Renal cortical epithelial cell (primary cell): ENCODE measurements around the gene COPS3. TPM values are rescaled to one million over a fixed set of nuclear protein-coding genes. Genes with fewer than 3 reads are reported as not detected.

Source experiments
- DNase-seq: peaks from one replicate; pipeline ENCODE4 v3.0.0-alpha.2; 2011; ENCODE audit warnings: low read depth
- total RNA-seq: library from RNA; depleted of rRNA; stranded (reverse); fragments of >200 nt; gene quantifications from 2 replicates; pipeline ENCODE4 v1.2.3, GENCODE V29; 2014

COPS3 gene
- total RNA-seq, 1 donor from 2014 or later = 63.6 TPM

DNA sequence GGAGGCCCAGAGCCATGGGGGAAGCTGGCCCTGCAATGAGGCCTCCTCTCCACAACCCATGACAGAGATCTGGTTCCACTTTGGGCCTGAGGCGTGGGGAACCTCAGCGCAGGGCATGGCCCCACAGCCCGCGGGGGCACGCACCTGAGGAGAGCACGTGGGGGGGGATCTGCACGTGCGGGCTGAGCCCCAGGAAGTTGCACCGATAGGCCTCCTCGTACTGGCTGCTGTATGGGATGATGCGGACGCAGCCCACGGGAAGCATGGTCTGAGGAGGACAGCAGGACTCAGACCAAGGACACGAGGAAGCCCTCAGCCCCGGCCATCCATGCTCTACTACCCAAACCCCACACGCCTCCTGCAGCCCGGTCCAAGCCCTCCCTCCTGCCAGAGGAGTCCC, 64.8 kb downstream of the COPS3 start:
- no peak for DNase-seq

DNA sequence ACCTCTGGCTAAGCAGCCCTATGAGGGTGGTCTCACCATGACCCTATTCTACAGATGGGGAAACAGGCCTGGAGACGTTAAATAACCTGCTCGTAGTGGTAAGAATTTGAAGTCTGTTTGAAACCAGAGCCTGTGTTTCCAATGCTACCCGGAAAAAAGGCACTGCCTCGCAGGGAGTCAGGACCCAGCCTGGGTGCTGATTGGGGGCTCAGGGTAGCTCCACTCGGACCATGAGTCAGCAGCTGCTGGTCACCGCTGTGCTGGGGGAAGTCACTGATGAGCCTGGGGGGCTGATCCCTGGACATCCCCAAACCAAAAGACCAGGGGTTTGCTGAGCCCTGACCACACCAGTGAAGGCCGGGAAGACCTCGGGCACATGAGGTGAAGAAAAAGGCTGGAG, 65.5 kb downstream of the COPS3 start:
- no peak for DNase-seq

DNA sequence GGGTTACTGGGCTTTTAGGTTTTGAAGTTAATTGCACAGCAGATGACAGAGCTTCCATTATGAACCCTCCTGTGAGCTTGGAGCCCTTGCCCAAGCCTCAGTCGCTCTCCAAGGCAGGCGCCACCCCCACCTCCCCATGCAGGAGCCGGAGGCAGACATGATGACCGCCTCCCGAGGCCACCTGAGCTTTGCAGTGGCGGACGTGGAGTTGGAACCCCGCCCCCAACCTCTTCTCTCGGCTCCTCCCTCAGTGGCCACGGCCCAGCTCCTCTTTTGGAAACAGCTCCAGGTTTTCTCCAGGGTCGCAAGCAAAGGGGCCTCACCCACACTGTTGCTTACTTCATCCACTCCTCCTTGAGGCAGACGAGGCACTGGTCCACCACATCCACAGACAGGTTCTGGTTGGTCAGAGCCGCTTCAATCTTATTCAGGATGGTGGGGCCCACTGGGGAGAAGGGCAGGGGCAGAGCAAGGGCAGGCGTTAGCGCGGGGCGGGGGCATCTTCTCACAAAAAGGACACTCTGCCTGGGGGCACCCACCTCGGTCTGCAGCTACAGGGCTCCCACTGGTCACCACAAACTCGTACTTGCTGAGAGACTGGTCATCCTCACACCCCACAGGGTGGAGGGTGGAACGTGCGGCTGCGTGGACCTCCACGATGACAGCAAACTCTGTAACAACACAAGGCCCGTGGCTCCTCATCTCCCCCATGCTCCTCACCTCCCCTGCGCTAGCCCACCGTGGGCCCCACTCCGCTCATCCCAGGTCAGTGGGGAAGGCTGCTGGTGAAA, 66.2 kb downstream of the COPS3 start:
- no peak for DNase-seq

DNA sequence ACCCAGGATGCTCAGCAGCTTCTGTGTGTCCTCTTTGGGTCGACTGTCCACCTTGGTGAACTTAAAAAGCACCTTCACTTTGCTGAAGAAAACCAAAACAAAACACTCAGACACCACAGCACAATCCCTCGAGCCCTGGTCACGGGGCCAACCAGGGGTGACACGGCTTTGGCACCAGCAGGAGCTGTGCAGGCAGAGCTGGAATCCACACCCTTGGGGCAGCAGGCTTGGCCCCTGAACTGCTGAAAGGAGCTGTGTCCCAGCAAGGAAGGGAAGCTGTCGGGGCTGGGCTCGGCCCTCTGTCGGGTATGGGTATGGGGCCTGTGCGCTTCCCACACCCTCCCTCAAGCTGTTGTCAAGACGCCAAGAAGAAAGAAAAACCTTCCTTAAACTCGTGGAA, 67.3 kb downstream of the COPS3 start:
- no peak for DNase-seq

DNA sequence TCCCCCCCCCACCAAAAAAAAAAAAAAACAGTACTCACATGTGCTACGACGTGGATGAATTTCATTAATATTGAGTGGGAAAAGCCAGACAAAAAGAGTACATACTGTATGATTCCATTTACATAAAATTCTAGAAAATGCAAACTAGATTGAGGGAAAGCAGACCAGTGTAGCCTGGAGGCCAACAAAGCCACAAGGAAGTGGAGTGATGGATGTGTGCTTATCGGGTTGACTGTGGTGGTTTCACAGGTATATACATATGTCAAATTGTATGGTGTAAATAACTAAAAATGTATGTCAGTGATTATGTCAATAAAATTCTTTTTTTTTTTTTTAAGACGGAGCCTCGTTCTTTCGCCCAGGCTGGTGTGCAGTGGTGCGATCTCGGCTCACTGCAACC, 73.0 kb downstream of the COPS3 start:
- DNase-seq = no peak

DNA sequence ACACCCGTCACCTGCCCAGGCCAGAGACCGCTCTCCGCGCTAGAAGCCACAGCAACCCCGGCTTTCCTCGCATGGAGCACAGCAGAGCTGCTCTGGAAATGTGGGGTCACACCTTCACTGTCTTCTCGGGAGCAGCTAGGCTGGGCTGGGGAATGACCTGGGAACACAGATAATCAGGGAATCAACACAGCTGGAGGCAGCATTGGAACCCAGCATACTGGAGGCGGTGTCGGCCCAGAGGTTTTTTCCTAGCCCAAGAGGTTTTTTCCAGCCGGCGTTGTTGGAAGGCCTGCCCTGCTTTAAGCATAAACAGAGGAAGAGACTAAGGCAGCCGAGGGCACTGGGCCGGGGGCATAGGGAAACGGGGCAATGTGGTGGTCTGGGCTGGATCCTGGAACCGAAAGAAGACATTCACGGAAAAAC, 74.1 kb downstream of the COPS3 start:
- no peak for DNase-seq

DNA sequence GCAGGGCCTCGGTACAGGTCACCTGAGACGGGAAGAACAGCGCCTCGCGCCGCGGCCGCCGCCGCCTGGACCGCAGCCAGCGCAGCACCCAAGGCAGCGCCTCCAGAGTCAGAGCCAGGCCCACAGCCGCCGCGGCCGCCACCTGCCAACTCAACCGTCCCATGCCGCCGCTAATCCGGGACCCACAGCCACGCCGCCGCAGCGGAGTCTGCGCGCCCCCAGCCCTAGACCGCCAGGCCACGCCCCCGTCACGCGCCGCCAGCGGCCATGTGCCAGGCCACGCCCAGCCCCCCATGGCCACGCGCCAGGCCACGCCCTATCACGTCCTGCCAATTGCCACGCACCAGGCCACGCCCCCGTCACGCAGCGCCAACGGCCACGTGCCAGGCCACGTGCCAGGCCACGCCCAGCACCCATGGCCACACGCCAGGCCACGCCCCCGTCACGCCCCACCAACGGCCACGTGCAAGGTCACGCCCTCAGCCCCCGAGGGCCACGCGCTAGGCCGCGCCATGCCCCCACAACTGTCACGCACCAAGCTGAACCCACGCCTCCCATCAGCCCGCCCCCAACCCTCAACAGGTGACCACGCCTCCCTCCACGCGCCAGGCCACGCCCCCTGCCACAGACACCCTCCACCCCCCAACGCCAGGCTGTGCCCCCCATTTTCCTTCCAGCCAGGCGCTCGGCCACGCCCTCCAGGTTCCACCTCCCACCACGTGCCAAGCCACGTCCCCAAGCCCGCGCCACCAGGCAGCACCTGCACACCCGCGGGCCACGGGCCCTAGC, 74.7 kb downstream of the COPS3 start, which contains the start of gene PLD6:
Gene PLD6 (minus strand): TSS at position 210 of the 789 bp plus-strand sequence. CDS start 47 bp downstream, at position 163.
- DNase-seq = peak; percentile 26

DNA sequence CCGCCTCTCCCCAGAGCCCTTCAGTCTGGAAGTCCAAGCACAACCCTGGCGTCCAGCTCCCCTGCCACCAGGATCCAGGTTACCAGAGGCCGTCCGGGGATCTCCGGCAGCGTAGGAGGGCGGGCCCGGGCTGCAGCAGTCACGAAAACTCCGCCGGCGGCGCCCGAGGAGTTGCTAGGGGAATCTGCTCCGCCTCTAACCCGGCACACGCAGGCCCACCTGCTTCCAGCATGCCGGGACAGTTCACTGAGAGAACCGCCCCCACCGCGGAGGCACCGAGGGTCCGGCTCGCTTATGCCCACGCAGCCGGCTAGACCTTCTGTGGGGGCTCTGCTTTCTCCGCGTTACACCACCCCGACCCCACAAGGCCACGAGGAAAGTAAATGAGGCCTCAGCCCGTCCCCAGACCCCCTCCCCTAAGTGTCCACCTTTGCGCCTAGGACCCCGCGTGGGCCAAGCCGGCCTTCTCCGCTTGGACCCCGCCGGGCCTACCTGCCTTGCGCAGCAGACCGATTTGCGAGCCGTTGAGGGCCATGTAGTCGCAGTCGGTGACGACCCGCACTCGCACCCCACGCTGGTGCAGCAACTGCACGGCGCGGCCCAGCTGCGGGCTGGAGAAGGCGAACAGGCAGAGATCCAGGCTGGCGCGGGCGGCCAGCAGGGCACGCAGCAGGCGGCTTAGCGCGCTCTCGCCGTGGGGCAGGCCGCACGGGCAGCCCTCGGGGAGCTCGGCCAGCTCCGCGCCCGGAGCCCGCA, 75.5 kb downstream of the COPS3 start:
- peak; percentile 27 for DNase-seq

DNA sequence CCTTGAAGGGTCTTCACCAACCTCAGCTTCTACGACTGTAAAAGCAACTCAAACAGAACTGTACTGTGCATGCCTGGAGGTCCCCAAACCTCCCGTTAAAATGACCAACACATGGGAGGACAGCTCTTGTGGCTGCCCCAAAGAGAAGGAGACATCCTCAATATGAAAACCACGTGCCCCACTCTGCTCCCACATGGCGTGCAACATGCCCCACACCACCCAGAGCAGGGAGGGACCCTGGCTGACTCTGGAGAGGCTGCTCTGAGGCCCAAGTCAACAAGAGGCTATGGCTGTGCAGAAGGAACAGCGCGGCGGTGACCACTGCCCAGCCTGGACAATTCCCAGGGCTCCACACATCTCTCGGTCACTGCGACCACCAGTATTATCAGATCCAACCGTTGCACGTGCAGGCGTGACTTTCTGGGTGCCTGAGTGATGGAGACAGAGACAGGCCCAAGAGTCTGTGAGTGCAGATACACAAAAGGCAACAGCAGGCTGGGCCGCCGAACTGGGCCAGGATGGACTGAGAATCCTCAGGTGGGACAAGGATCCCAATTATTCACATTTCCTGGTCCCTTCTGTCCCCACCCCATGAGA, 76.3 kb downstream of the COPS3 start:
- no peak for DNase-seq

DNA sequence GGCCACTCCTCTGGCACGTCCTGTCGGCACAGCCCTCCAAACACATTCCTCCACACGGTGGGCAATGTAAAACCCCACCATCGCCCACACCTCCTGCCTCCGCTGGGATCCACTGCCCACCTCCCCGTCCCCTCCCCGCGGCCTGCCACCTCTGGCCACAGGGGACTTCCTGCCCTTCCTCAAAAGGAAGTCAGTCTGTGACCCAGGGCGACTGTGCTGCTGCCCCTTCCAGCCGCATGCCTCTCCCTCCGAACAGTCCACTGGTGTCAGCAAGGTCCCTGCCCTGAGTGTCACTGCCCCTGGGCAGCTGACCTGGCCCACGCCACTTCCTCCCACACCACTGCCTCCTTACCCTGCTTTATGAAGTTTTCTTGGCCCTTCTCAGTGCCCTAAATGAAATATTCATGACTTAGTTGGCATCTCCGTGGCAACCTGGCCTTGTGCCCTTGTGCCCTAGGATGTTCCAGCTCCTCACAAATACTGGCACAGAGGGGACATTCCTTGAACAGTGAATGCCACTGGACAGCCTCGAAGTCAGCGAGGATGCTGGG, 76.9 kb downstream of the COPS3 start:
- DNase-seq = peak; percentile 22

DNA sequence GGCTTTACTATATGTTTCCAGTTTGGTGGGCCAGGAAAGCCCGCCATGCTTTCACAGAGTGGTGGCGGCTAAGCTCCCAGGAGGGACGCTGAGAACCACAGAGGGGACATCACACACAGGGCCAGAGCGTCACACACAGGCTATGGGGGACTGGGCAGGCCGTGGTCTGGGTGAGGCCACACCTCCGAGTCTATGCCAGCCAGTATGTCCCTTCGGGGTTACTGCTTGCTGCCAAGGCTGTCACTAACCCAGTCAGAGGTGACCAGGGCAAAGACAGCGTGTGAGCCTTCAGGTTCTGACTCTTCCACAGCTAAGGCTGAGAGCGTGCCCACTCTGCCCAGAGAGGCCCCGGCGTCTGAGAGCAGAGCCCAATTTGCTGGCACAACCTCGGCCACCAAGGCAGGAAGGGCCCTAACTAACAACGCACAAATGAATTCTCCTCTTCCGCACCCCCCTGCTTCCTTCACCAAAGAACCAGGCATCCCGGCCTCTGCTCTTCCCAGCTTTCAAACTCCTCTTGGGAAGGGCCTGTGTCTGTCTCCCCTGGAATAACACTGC, 77.8 kb downstream of the COPS3 start:
- no peak for DNase-seq

DNA sequence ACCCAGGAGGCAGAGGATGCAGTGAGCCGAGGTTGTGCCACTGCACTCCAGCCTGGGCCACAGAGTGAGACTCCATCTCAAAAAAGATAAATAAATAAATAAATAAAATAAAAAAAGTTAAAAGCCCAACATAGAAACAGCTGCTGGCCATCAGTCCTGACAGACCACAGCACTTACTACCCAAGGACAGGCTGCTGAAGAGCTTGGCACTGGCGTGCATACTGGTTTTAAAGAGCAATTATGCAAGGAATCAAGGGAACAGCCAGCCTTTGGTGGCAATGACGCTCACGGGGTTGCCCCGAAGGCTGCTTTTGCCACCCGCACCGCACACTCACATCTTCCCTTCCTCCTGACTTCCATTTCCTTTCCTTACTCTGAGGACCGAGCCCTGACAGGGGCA, 79.1 kb downstream of the COPS3 start:
- no peak for DNase-seq

DNA sequence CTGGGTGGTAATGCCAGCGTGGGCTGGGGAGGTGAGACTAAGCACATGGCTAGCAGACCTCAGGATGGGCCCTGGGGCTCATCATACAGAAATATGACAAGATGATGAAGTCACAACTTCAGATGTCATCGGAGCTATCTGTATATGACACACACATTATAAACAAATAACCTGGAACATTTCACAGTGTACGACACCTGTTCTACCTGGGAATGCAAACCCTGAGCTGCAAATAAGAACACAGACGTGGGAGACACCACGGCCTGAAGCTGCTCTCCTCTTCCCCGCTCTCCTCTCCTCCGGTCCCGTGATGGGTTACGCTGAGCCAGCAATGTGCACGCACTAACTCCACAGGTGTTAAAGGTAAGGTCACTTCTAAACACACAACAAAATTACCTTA, 79.8 kb downstream of the COPS3 start:
- no peak for DNase-seq

DNA sequence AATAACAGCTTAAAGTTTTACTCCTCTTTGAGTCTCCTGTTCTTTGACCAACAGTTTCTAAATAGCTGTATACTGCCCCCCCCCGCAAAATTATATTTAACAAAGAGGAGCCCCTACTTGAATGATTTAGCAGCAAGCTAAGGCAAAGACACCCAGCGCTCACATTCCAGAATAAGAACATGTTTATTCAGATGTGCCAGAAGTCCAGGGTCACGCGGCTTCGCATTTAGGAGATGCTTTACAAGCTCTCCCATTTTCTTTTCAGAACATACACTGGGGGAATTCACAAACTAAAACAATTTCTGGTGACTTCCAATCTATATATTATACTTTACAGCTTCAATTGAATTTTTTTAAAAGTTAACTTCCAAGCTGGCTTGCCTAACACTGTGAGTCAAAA, 80.2 kb downstream of the COPS3 start:
- no peak for DNase-seq

DNA sequence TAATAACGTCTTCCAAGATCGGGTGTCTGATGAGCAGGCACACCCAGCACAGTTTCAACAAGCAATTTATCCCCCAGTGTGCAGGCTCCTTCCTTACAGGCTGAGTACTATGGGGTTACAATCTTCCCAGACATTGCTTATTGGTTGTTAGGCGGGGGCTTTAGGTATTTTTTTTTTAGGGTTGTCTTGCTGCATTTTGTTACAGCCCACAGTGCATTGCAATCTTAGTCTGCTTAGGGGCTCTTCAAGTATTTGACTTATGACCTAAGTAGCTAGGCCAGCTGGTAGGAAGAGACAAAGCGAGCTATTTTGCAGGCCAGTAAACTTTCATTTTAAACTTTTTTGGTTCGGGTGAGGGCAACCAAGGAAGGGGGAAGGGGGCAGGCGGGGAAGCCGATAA, 80.7 kb downstream of the COPS3 start:
- no peak for DNase-seq

DNA sequence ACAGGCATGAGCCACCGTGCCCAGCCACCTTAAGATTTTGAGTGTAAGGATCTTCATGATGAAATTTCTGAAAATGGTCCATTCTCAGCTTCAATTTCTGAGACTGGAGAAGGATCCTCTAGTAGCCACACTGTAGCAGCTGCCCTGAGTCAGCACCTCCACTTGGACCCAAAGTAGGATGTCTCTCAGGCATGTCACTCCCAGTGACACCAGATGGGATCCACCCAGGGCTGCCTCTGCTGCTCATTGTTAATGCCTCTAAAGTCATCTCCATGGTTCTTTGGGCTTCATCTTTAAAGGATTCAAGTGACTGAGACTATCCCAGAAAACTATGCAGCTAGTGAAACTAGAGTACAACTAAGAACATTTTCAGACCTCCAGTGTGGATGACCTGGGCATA, 82.8 kb downstream of the COPS3 start:
- DNase-seq = no peak

DNA sequence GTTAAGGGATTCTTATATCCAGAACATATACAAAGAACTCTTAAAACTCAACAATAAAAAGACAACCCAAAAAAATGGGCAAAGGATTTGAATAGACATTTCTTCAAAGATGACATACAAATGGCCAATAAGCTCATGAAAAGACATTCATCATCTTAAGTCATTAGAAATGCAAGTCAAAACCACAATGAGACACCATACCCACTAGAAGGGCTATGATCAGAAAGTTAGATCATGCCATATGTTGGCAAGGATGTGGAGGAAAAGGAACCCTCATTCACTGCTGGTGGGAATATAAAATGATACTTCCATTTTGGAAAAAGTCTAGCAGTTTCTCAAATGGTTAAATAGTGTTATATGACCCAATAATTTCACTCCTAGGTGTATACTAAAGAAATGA, 84.3 kb downstream of the COPS3 start:
- no peak for DNase-seq
